Stimulated activated CD8-positive, alpha-beta memory T cell treated with anti-CD3 and anti-CD28 coated beads, Interleukin-12 subunit alpha, Interleukin-12 subunit beta, amount 100 ng/mL, for 4 hours (primary cell): ENCODE measurements around the gene PMEL.
"Not testable (repeated sequence)": the region's sequence is repeated elsewhere in the genome, so short reads cannot be mapped to it uniquely, and the experiment has no call there.

Experiments
- DNase-seq: peaks from one replicate; pipeline ENCODE4 v3.0.0-alpha.2; 2020; ENCODE audit warnings: low read depth

PMEL gene

DNA sequence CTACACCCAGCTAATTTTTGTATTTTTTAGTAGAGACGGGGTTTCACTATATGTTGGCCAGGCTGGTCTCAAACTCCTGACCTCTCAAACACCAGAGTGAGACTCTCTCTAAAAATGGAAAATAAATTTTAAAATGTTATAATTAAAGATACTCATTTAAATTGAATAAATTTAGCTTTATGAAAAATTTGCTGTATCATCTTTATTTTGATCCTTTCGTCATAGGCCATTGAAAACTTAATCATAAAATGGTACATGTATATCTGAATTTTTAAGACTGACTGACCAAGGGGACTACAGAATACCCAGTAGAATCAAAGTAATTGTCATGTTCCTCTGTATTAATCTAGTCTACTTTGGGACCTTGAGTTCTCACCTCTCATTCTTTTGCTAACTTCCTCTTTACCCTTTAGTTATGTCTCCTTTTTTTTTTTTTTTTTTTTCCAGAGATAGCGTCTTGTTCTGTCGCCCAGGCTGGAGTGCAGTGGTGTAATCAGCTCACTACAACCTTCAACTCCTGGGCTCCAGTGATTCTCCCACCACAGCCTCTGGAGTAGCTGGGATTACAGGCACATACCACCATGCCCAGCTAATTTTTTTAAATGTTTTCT is 17.5 kb upstream of the PMEL start:
- no peak for DNase-seq

DNA sequence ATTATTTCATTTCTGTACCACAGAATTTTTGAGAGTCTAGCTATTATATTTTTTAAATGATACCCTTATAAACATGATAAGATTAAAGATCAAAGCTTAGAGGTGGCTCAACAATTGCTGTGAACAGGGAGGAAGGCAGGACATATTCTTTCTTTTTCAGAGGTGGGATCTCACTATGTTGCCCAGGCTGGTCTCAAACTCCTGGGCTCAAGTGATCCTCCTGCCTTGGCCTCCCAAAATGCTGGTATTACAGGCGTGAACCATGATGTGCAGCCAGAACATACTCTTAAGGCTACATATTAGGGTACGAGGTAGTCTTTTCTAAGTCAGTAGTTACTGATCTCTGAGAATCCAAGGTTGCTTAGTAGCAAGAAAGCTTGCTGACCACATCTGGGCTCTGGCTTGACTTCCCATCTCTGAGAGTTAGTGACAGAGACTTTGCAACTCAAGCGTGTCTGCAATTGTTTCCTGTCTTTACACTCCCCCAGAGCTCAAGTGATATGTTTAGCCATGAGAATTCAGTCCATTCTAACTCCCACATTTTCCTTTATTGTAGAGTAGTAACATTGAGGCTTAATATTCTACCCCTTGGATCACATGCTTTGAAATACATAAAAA is 16.6 kb upstream of the PMEL start:
- no peak for DNase-seq

DNA sequence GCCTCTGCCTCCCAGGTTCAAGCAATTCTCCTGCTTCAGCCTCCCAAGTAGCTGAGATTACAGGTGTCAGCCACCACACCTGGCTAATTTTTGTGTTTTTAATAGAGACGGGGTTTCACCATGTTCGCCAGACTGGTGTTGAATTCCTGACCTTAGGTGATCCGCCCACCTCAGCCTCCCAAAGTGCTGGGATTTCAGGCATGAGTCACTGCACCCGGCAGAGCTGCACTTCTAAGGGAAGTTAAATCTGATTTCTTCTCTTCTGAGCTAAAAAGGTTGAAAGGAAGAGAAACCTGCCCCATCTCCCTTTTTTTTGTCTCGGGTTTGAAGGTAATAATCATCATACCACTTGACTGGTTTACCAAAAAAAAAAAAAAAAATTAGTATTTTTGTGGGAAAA is 16.0 kb upstream of the PMEL start:
- not testable (repeated sequence) for DNase-seq

DNA sequence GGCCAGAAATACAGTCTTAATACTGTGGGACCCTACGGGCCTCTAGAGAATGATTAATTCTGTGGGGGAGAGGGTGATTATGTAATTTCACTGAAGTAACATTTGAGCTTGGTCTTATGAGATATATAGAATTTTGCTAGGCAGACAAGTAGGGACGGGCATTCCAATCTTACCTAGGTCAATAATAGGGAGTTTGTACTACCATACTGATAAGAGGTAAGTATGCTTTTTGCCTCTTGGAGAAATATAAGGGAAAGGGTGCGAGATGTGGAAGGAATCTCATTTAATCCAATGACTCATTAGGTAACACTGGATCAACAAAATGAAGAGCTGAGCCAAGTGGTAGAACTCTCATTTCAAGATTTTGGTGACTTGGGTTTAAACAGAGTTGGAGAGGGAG is 13.2 kb upstream of the PMEL start:
- DNase-seq: no peak

DNA sequence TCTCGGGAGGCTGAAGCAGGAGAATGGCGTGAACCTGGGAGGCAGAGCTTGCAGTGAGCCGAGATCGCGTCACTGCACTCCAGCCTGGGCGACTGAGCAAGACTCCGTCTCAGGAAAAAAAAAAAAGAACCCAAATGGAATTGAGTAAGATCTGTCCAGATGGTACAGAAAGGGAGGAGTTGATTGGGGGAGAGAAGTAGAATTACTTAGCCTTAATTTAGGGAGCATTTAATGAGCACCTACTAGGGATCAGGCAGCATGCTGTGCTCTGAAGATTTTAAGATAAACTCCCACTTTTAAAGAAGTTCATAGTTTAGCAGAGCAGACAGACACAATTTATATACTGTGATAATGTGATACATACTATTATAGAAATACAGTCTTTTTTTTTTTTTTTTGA is 12.6 kb upstream of the PMEL start:
- no peak for DNase-seq

DNA sequence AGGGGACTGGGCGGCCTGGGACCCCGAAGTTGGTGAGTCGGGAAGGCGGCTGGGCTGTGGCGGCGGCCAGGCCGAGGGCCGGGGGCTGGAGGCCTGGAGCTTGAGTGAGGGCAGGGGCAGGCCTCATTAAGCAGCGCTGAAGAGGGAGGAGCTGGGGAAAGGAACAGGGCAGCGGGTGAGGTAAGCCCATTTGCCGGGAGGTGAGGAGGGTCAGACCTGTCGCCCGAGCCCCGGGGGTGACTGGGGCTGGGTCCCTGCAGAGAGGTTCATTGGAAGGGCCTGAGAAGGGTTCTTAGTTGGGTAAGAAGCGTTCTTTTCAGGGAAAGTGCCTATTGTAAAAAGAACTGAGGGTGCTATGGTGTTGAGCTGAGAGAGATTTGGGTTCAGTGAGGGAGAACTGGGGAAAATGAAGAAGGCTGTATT is 8.5 kb upstream of the PMEL start:
- DNase-seq: no peak

DNA sequence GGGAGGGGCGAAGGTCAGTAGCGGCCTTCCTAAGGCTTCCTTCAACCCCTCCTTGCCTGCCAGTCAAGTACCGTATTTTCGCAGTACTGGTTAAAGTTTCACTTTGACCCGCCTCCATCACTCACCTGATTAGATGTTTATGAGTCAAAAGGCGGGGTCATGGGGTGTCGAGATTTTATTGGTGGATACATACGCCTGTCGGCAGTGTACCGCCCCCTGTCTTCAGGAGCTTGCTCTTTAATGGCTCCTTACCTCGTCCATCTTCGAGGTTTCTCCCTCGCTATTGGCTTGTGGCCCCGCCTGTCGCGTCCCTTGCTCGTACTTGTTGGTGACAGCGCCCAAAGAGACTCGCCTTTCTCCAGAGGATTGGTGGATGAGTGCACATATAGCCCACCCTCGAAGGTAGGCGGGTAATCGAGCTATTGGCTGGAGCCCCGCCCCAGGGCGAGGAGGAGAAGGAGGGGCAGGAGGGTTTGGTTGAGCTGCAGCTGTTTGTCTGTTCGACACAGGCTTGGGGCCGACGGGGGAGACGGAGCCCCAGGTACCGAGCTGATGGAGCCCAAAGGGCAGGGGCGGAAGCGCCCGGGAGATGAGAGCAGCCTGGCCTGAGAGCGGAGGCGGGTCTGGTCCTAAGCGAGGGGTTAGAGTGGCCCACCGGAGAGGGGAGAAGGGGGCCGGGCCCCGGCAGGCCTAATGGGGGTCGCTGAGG is 7.9 kb upstream of the PMEL start, which contains the start of gene RAB5B:
Gene RAB5B (plus strand): TSS at position 480 of the 709 bp plus-strand sequence. CDS start 12,883 bp downstream, outside the sequence.
- peak; percentile 92 for DNase-seq

DNA sequence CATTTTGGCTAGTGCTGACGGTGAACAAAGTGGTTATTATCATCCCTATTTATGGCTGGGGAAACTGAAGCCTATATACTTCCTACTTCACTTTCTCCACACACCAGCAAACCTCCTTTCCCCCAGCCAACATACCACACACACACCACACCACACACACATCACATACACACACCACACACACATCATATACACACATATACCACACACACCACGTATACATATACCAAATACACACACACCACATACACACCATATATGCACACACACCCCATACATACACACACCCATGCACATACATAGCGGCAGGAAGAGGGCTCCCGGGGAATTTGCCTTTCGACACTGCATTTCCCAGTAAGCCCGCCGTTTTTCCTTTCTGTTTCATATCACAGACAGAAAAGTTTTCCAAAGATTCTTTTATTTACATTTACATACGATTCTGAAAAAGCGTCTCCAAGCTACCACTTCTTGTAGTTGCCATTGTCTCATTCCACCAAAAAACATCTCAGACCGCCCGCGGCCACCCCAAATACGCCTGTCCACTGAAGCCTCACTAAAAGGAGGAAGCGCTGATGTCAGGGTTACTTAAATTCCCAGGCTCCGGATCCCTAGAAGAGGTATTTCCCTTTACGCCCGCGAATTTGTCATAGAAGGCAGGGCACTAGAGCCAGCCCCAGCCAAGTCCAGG is 7.2 kb upstream of the PMEL start:
- DNase-seq: no peak

DNA sequence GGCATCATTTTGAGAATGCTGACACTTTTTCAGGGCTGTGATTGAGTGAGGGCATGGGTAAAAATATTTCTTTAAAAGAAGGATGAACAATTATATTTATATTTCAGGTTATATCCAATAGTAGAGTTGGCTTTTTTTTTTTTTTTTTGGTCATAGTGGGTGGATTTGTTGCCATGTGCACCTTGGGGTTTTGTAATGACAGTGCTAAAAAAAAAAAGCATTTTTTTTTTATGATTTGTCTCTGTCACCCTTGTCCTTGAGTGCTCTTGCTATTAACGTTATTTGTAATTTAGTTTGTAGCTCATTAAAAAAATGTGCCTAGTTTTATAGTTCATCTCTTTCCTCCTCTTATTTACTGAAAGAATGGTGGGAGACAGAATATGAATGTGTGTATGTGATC is 6.6 kb upstream of the PMEL start:
- DNase-seq: no peak

DNA sequence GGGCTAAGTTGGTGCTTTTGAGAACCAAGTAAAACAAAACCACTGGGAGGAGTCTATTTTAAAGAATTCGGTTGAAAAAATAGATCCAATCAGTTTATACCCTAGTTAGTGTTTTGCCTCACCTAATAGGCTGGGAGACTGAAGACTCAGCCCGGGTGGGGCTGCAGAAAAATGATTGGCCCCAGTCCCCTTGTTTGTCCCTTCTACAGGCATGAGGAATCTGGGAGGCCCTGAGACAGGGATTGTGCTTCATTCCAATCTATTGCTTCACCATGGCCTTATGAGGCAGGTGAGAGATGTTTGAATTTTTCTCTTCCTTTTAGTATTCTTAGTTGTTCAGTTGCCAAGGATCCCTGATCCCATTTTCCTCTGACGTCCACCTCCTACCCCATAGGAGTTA is 6.2 kb upstream of the PMEL start:
- no peak for DNase-seq

DNA sequence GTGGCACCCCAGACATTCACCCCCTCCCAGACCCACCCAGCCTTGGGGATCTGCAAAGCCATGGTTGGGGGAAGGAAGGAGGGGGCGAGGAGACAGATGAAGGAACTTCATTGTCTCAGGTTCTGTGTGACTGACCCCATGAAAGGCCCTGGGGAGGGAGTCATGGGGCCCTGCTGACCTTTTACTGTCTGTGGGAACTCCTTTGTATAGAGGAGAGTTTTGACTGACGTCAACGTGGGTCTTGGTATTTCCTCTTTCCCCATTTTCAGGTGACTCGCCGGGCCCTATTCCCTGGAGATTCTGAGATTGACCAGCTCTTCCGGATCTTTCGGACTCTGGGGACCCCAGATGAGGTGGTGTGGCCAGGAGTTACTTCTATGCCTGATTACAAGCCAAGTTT is 4.9 kb upstream of the PMEL start:
- no peak for DNase-seq

DNA sequence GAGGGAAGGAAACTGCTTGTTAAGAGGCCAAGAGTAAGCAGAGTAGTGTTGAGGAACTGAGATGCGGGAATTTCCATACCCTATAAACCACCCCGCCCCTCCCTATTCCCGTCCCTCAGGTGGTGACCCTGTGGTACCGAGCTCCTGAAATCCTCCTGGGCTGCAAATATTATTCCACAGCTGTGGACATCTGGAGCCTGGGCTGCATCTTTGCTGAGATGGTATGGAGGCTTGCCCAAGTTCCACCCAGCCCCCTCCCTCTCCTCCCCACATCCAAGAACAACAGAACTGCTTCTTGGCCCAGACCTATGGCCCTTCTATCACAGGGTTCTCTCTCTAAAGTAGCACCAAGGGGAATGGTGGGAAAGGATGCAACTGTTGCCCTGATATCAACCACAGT is 3.5 kb upstream of the PMEL start:
- no peak for DNase-seq

DNA sequence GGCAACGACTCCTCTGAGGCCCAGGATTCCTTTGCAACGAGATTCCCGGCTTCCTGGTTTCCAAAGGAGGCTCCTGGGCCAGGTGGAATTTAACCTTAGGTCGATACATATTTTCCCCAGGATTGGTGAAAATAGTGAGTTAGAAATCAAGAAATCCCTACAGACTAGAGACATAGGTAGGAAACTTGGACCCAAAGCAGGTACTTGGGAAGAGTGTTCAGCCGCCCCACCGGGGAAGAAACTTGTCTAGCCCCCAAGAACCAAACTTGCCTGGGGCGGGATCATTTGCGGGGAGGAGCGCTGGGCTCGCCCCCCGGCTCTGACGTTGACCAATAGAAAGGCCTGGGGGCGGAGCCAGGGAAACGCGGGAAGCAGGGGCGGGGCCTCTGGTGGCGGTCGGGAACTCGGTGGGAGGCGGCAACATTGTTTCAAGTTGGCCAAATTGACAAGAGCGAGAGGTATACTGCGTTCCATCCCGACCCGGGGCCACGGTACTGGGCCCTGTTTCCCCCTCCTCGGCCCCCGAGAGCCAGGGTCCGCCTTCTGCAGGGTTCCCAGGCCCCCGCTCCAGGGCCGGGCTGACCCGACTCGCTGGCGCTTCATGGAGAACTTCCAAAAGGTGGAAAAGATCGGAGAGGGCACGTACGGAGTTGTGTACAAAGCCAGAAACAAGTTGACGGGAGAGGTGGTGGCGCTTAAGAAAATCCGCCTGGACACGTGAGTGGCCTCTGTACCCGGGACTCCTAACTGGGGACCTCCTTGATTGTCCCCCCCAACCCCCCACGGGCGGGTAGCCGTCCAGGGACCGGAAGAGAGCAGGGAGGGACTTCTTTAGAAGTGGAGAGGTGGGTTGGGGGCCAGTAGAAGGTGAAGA is 803 bp upstream of the PMEL start, which contains the start of gene CDK2:
Gene CDK2 (plus strand): TSS at position 423 of the 874 bp plus-strand sequence. CDS start 179 bp downstream, at position 602.
- peak; percentile 84 for DNase-seq

DNA sequence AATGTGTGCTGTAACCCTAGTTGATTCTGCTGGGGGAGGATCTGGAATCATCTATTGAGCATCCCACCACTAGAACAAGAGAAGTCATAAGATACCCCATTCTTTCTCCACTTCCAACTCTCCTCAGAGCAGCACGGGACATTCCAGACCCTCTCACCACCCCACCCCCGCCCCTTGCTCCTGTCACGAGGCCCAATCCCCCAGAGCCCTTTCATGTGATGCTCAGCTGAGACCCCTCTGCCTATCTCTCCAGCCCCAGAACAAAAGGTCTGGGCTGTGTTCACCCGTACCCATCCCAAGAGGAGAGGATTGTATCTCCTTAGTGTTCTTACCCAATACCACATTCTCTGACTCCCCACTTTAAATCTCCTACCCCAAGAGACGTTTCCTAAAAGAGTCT is 602 bp downstream of the PMEL start:
- no peak for DNase-seq

DNA sequence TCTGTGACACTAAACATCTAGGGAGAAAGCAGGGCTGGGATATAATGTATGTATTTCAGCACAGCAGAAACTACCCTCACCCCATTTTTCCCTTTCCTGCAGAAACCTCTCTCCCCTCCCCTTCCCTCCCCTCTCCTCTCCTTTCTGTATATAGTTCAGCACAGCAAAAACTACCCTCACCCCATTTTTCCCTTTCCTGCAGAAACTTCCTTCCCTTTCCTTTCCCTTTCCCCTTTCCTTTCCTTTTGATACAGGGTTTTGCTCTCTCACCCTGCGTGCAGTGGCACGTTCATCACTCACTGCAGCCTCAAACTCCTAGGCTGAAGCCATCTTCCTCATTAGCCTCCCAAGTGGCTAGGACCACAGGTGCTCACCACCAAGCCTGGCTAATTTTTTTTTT is 2.1 kb downstream of the PMEL start:
- DNase-seq: no peak

DNA sequence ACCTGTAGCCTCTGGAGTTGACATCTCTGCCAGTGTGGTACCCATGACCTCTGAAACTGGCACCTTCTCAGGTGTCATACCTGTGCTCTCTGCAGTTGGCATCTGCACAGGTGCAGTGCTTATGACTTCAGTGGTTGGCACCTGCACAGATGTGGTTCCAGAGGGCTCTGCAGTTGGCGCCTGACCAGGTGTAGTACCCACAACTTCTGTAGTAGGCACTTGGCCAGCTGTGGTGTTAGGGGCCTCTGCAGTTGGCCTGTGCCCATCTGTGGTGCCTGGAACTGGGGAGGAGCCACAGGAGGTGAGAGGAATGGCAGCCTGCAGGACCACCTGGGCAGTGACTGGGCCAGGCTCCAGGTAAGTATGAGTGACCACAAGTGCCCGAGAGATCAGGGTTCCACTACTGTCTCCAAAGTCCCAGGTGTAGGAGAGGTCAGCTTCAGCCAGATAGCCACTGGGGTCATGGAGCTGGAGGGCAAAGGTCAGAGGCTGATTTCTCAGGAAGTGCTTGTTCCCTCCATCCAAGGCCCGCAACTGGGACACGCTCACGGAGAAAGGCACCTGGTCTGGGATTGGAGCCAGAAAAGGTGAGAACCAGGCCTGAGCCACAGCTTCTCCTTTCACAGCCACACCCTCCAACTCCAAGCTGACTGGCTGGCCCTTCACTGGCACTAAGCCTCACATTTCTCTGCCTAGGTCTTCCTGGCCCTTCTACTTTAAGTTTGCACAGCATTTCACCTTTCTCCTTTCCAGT is 8.6 kb downstream of the PMEL start:
- no peak for DNase-seq

DNA sequence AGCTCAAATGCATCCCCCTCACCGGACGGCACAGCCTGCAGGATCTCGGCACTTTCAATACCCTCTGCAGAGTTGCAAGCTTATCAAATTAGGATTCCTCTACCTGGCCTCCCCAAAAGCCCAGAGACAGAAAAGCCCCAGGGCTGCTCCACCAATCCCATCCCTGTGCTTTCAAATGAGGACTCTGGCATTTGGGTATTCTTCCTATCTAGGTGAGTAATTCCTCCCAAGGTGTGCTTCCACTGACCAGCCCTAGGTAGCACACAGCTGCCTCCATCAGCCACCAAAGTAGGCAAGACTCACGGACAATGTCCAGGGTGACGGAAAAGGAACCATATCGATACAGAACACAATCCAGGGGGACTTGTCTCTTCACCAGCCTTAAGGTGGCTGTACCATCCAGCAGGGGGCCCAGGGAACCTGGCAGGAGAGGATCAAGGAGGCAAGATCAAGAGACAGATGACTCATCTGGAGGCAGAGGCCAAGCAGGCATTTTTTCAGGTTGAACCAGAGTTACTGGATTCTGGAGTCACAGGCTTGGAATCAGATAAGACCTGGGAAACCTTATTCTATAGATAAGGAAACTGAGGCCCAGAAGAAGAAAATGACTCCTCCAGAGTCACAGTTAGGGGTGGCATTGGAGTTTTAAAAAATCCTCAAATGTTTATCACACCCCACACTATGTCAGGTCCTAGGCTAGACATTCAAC is 9.9 kb downstream of the PMEL start:
- no peak for DNase-seq

DNA sequence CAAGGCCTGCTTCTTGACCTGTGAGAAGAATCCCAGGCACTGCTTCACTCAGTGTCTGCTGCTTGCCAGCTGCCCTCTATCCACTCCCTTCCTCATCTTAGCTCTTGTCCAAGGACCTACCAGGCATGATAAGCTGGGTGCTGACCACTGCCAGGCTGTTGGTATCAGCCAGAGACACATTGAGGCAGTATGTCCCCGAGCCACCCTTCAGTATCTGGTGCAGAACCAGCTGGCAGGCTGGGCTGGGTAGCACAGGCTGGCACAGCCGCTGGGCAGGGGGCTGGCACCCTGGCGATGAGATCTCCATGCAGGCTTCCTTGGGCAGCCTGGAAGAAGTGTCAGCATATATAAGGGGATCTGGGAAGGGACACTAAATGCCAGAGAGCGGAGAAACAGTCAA is 10.5 kb downstream of the PMEL start:
- DNase-seq: no peak

DNA sequence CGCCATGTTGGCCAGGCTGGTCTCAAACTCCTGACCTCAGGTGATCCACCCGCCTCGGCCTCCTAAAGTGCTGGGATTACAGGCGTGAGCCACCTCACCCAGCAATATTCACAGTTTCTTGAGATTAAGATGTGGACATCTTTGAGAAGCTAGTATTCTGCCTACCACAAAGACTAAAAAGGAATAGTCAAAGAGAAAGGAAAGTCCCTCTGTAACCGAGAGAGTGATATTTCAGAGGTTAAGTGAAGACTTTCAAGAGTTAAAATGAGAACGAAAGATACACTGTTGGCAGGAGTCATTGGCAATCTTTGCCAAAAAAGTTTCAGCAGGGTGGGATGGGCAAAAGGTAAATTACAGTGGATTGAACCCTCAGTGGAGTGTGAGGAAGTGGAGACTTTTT is 19.3 kb downstream of the PMEL start:
- no peak for DNase-seq

DNA sequence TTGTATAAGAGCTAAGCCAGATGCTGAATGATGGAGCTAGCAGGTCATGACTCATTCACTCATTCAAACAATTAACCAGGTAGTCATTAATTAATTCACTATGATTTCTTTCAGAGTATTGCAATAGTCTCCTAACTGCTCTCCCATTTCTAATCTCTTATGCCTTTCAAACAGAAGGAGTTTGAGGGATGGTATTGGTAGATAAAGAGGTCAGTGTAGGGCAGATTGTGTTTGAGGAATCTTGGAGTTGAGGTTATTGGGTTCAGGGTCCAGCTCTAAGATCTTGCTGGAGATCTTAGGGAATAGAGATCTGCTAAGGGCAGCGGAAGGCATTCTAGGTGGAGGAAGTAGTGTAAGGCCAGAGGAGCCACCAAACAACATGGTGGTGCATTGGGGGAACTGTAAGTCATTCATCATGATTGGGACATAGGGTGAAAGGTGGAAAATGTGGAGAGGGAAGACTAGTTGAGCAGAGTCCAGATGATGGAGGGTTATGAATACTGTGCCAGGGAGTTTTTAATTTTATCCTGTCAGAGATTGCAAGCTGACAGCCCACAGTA is 23.2 kb downstream of the PMEL start:
- no peak for DNase-seq
